ENCODE data around the gene ARHGAP28.

GRCh38 chr18:6830916-6831315 lies 101.4 kb downstream of the ARHGAP28 start:
- TF ChIP-seq CTCF (CRISPR knock-in tag; IDR thresholded peaks at IDR 0.05) (no peak), EHMT2 (IDR thresholded peaks at IDR 0.05; ENCODE audit: borderline replicate concordance, low read depth, low read length) (no peak), REPIN1 (CRISPR knock-in tag; IDR thresholded peaks at IDR 0.05; ENCODE audit: borderline replicate concordance, low read depth) (no peak), MXI1 (IDR thresholded peaks at IDR 0.05; ENCODE audit: borderline replicate concordance, low read depth, low read length) (no peak), CBFB (CRISPR knock-in tag; IDR thresholded peaks at IDR 0.05) (no peak), ZBTB44 (CRISPR knock-in tag; IDR thresholded peaks at IDR 0.05) (no peak), ZNF292 (CRISPR knock-in tag; IDR thresholded peaks at IDR 0.05; ENCODE audit: borderline replicate concordance, low read depth) (no peak), NR2C2 (CRISPR knock-in tag; IDR thresholded peaks at IDR 0.05; ENCODE audit: borderline replicate concordance) (no peak), HCFC1 (IDR thresholded peaks at IDR 0.05; ENCODE audit: low read depth, low read length) (no peak), ZUFSP (CRISPR knock-in tag; IDR thresholded peaks at IDR 0.05; ENCODE audit: borderline replicate concordance) (no peak), KLF13 (CRISPR knock-in tag; IDR thresholded peaks at IDR 0.05) (no peak), RAD21 (CRISPR knock-in tag; IDR thresholded peaks at IDR 0.05) (no peak), ZNF546 (CRISPR knock-in tag; conservative IDR thresholded peaks at IDR 0.05) (no peak), POLR2AphosphoS2 (IDR thresholded peaks at IDR 0.05; ENCODE audit: low read depth, low read length) (no peak)

All from HepG2 (cell line).